Measurements from ENCODE around the gene TNFRSF1A. TPM values are rescaled to one million over a fixed set of nuclear protein-coding genes. Genes with fewer than 3 reads are reported as not detected.
A peak's percentile ranks its signal among the peaks of the same experiment; 100 is the strongest.
"Not testable (repeated sequence)": the region's sequence is repeated elsewhere in the genome, so short reads cannot be mapped to it uniquely, and the experiment has no call there.

The TNFRSF1A gene
- total RNA-seq, 1 donor from 2014 or later = 60.0 TPM

- intact Hi-C loops (cut with DNase I) = no loop called here
- no peak for DNase-seq (ENCODE audit: low spot score)
Measured at GRCh38 chr12:6360578-6361490, 19.0 kb upstream of the TNFRSF1A start.

GRCh38 chr12:6360080-6360571 lies 18.2 kb upstream of the TNFRSF1A start:
- intact Hi-C loops (cut with DNase I) = no loop called here
- DNase-seq (ENCODE audit: low spot score) = no peak

DNA sequence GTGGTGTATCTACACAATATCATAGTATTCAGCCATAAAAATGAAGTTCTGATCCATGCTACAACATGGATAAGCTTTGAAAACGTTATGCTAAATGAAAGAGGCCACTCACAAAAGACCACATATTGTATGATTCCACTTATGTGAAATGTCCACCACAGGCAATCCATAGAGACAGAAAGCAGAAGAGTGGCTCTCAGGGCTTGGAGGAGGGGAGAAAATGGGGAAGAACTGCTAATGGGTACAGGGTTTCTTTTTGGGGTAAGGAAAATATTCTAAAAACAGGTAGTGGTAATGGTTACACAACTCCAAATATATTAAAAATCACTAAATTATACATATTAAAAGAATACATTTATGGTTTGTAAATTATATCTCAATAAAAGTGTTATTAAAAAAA lies 17.0 kb upstream of the TNFRSF1A start:
- intact Hi-C loops (cut with DNase I) = no loop called here
- no peak for DNase-seq (ENCODE audit: low spot score)

GRCh38 chr12:6356374-6356820 lies 14.5 kb upstream of the TNFRSF1A start:
- intact Hi-C loops (cut with DNase I) = no loop called here
- DNase-seq (ENCODE audit: low spot score) = no peak

GRCh38 chr12:6355491-6356373 lies 13.9 kb upstream of the TNFRSF1A start:
- DNase-seq (ENCODE audit: low spot score) = no peak
- intact Hi-C loops (cut with DNase I) = no loop called here

- DNase-seq (ENCODE audit: low spot score) = no peak
- intact Hi-C loops (cut with DNase I) = no loop called here
Measured at GRCh38 chr12:6354495-6355393, 12.9 kb upstream of the TNFRSF1A start.

DNA sequence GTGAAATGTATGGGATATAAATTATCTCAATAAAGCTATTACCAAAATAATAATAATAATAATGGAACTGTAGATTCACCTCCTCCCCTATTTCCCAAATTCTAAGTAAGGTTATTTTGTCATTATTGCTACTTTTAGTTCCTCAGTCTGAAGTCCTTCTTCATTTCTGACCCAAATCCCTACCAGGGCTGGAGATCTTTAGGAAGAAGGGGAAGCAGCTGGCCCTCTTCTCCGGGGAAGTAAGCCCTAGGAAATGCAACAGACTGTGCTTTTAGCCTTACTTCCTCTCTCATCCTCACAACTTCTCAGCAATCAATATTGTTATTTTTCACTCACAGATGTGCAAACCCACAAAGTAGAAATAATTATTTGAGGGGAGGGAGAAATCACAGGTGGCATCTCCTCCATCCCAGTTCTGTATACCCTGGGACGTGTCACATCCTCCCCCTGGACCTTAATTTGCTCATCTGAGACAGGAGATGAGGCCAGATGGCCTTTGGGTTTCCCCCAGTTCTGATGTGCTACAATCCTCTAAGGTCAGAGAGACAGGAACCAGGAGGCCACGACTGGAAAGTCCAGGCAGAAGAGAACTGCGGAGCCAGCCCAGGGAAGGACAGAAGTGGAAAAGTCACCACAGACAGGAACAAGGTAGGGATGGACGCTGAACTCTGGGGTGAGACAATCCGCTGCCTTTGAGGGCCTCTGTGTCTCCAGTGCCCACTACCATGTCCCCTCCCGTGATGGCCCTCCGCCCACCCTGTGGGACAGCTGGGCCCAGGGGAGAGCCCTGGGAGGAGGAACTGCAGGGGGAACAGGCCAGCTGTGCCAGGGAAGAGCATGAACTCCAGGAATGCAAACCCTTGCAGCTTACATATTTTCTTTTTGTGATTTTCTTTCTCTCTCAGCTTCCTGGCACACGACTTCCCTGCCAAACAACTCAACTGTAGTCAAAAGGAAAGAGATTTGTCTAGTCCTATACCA lies 10.6 kb upstream of the TNFRSF1A start:
- intact Hi-C loops (cut with DNase I) = no loop called here
- no peak for DNase-seq (ENCODE audit: low spot score)

- intact Hi-C loops (cut with DNase I) = no loop called here
- no peak for DNase-seq (ENCODE audit: low spot score)
Measured at GRCh38 chr12:6351622-6352021, 9.7 kb upstream of the TNFRSF1A start.

DNA sequence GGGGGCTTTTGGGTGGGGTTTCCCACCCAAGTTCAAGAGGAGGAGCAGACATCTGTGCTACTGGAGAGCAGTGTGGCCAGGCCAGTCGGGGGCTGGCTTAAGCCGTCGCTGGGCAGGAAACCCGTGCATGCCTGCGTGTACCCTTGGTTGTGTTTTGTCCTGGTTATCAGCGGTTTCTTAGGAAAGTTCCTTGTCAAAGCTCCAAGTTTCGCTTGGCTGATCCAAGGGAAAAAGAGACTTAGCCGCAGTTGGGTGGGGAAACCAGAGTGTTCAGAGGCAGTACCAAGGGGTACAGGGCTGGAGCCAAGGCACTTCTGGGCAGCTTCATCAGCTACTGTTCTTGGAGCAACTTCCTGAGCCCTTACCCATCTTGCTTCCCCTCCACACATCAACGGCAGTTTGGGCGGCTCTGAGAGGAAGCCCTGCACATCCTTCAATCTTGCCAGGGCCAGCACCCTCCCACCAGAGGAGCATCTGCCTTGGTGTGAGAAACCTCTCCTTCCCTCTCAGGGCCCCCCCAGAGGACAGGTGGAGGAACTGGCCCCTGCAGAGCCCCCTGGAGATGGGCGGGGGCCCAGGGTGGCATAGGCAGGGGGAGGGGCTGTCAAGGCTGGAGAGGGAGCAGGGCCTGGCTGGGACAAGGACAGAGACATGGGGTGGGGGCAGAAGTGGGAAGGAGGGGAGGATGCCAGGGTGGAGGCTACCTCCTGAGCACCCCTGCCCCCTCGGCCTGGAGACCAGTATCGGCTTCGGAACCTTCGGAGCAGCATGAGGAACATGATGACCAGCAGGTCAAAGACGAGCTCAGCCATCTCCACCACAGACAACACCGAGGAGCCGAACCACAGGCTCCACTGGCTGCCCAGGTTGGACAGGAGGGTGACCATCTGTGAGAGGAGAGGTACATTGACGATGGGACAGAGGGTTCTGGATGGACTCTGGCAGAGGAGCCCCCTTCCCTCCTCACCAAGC lies 5.8 kb upstream of the TNFRSF1A start:
- no peak for DNase-seq (ENCODE audit: low spot score)
- intact Hi-C loops (cut with DNase I) = no loop called here

DNA sequence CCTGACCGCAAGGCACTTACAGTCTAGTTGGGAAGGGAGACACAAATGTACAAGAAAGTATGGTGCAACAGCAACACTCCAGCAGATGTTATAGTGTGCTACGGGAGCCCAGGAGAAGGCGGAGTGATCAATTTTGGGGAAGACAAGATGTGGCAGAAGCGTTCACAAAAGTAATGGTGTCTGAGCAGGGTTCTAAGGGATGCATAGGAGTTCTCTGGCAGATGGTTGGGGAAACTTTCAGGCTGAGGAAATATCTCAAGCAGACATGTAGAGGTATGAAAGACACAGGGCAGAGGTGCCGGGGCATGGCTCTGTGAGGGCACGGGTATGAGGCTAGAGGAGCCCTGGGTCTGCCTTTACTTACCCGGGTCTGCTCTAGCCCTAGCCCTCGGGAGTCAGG lies 5.1 kb upstream of the TNFRSF1A start:
- DNase-seq (ENCODE audit: low spot score) = no peak
- intact Hi-C loops (cut with DNase I) = no loop called here

GRCh38 chr12:6346235-6346832 lies 4.5 kb upstream of the TNFRSF1A start:
- intact Hi-C loops (cut with DNase I) = no loop called here
- no peak for DNase-seq (ENCODE audit: low spot score)

GRCh38 chr12:6345319-6346091 lies 3.6 kb upstream of the TNFRSF1A start:
- DNase-seq (ENCODE audit: low spot score) = peak; percentile 90
- intact Hi-C loops (cut with DNase I) = no loop called here

DNA sequence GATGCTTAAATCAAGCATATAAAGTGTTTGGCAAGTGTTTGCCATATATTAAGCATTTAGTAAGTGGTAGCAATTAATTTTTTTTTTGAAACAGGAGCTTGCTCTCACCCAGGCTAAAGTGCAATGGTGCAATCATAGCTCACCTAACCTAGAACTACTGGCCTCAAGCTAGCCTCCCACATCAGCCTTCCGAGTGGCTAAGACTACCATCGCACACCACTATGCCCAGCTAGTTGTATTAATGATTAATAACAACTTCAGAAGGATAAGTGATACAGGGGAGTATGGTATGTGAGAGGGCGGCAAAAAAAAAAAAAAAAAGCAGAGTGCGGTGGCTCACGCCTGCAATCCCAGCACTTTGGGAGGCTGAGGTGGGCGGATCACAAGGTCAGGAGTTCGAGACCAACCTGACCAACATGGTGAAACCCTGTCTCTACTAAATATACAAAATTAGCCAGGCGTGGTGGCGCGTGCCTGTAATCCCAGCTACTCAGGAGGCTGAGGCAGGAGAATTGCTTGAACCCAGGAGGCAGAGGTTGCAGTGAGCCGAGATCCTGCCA lies 2.3 kb upstream of the TNFRSF1A start:
- DNase-seq (ENCODE audit: low spot score); intact Hi-C loops (cut with DNase I): not testable (repeated sequence)

DNA sequence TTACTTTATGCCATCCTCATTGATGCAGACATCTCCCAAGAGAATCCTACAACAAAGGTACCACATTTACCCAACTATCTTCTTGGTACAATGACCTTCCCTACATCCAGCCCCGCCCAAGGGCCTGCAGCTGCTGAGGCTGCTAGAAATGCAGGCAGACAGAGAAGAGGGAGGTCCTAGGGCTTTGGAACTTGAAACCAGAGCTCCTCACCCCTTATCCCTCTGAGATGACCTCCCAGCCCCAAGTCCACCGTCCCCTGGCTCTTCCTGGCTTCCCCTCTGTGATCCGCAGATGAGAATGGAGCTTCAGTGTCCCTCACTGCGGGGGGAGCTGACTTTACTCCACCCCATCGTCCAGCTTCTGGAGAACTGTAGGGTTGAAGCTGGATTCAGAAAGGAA lies 1.6 kb upstream of the TNFRSF1A start:
- intact Hi-C loops (cut with DNase I) = no loop called here
- no peak for DNase-seq (ENCODE audit: low spot score)

- intact Hi-C loops (cut with DNase I) = no loop called here
- no peak for DNase-seq (ENCODE audit: low spot score)
Measured at GRCh38 chr12:6342140-6342889, 439 bp upstream of the TNFRSF1A start.

All from cardiac septum (tissue), 1 donor.